ENCODE measurements around the gene TNFRSF18.
"Not testable (repeated sequence)": the region's sequence is repeated elsewhere in the genome, so short reads cannot be mapped to it uniquely, and the experiment has no call there.

The TNFRSF18 gene, protein sequence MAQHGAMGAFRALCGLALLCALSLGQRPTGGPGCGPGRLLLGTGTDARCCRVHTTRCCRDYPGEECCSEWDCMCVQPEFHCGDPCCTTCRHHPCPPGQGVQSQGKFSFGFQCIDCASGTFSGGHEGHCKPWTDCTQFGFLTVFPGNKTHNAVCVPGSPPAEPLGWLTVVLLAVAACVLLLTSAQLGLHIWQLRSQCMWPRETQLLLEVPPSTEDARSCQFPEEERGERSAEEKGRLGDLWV

DNA sequence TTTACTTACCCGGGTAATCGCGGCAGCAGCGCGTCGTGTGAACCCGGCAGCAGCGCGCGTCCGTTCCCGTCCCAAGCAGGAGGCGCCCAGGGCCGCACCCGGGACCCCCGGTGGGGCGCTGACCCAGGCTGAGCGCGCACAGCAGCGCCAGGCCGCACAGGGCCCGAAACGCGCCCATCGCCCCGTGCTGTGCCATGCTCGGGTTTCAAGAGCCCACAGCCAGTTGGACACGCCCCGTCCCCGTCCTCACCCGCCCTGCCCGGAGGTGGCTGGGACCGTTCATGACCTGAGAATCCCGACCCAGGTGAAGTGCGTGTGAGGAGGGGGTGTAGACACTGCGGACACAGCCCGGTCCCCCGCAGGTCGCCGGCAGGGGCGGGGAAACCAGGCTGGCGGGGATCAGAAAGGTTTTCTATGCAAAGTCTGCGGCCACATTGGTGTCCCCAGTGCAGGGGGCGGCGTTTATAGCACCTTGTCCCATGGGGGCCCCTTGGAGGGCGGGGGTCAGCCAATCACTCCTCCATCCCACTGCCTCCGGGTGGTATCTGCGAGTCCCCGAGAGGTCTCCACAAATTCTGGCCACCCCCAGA lies at the start of gene TNFRSF18:
TSS of gene TNFRSF18 (minus strand) at position 217 of the 590 bp plus-strand sequence. CDS start at position 196, 21 bp downstream.
- peaks cover 8% of the 10 kb centered on the region for H3K27me3 Mint-ChIP-seq
- H3K4me1 Mint-ChIP-seq, result peaks cover 63% of the 10 kb centered on the region
- peaks cover 6% of the 10 kb centered on the region for H3K36me3 Mint-ChIP-seq
- no peaks in the 10 kb centered on the region for H3K9me3 Mint-ChIP-seq
- peak within 1 kb of the TSS; percentile 84 for H3K4me3 Mint-ChIP-seq
- peak within 1 kb of the TSS; percentile 90 for H3K27ac Mint-ChIP-seq
- ATAC-seq, result peak; percentile 50

- ATAC-seq, result no peak
- H3K27ac Mint-ChIP-seq, result no peak overlapping the region
- no peak overlapping the region for H3K4me3 Mint-ChIP-seq
- no peaks in the 10 kb centered on the region for H3K9me3 Mint-ChIP-seq
- H3K36me3 Mint-ChIP-seq, result peaks cover 71% of the 10 kb centered on the region
- H3K27me3 Mint-ChIP-seq, result no peaks in the 10 kb centered on the region
- H3K4me1 Mint-ChIP-seq, result peaks cover 43% of the 10 kb centered on the region
Observed at GRCh38 chr1:1255611-1256010, 49.2 kb upstream of the TNFRSF18 start.

DNA sequence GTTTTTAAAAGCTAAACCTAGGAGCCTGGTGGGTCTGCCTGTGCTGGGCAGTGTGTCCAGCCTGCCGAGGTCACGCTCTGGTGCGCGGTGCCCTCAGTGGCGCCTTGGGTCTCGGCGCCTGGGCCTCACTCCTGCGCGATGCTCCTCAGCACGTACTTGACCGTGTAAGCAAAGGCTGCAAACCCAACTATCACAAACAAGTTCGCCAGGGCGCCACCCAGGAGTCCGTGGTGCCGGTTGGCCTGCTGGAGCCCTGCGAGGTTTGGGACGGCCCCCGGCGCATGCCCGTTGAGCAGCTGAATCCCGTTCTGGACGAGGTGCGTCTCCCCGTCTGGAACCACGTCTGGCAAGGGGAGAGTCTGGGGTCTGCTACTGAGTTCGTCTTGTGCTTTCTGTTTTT lies 48.7 kb upstream of the TNFRSF18 start:
- Mint-ChIP-seq H3K36me3 (peaks cover 67% of the 10 kb centered on the region), H3K27me3 (no peaks in the 10 kb centered on the region), H3K27ac (no peak overlapping the region), H3K4me1 (peaks cover 42% of the 10 kb centered on the region), H3K4me3 (no peak overlapping the region), H3K9me3 (no peaks in the 10 kb centered on the region)
- no peak for ATAC-seq

DNA sequence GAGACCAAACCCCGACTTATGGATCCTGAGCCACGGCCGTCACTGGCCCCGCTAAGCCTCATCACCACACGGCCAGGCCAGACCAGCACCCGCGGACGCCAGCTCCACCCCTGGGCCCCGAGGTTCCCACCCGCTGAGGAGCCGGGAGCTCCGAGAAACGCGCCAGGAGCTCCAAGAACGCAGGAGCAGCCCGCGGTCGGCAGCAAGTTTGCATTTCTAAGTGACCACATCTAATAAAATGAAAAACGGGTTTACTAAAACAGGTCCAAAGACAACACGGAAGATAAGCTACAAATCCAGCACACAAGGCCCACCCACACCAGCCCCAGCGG lies 48.2 kb upstream of the TNFRSF18 start:
- Mint-ChIP-seq H3K9me3 (no peaks in the 10 kb centered on the region), H3K27me3 (no peaks in the 10 kb centered on the region), H3K27ac (no peak overlapping the region), H3K36me3 (peaks cover 62% of the 10 kb centered on the region), H3K4me3 (no peak overlapping the region), H3K4me1 (peaks cover 42% of the 10 kb centered on the region)
- ATAC-seq, result no peak

- Mint-ChIP-seq H3K27ac (no peak overlapping the region), H3K4me1 (peaks cover 43% of the 10 kb centered on the region), H3K27me3 (no peaks in the 10 kb centered on the region), H3K9me3 (no peaks in the 10 kb centered on the region), H3K36me3 (peaks cover 57% of the 10 kb centered on the region), H3K4me3 (no peak overlapping the region)
- no peak for ATAC-seq
Observed at GRCh38 chr1:1253972-1254666, 47.7 kb upstream of the TNFRSF18 start.

DNA sequence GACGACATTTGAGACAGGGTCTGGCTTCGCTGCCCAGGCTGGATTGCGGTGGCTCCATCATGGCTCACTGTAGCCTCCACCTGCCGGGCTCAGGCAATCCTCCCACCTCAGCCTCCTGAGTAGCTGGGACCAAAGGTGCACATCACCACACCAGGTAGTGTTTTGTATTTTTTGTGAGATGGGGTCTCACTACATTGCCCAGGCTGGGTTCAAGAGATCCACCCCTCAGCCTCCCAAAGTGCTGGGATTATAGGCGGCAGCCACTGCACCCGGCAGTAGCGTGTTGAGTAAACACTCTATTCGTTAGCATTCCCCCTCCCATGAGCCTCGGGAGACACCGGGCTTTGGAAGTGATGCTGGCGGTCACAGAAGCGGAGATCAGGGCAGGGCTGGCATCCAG lies 46.9 kb upstream of the TNFRSF18 start:
- H3K27ac Mint-ChIP-seq, result peak overlapping the region; percentile 46
- no peaks in the 10 kb centered on the region for H3K27me3 Mint-ChIP-seq
- peaks cover 53% of the 10 kb centered on the region for H3K36me3 Mint-ChIP-seq
- peaks cover 38% of the 10 kb centered on the region for H3K4me1 Mint-ChIP-seq
- no peak for ATAC-seq
- H3K9me3 Mint-ChIP-seq, result no peaks in the 10 kb centered on the region
- H3K4me3 Mint-ChIP-seq, result no peak overlapping the region

DNA sequence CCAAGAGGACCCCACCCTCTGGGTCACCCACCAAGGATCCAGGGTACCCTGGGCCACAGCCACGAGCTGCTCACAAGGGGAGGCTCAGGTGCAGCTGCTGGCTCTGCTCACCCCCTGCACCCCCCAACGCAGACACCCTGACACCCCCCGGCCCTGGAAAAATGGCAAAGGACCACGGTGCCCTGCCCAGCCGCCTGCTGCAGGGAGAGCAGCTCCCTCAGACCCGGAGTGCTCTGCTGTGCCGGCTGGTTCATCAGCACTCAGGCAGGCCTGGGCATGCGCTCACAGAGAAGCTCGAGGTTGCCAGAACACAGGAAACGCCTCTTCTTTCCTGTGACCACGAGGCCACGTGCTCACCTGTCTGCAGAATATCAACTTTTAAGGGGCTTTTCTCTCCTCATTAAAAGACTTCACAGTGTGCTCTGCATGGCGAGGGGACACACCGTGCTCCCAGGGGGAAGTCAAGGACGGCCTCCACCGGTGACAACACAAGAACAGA lies 44.4 kb upstream of the TNFRSF18 start:
- no peaks in the 10 kb centered on the region for H3K9me3 Mint-ChIP-seq
- no peaks in the 10 kb centered on the region for H3K27me3 Mint-ChIP-seq
- H3K4me3 Mint-ChIP-seq, result peak overlapping the region; percentile 32
- ATAC-seq, result peak; percentile 94
- H3K36me3 Mint-ChIP-seq, result peaks cover 37% of the 10 kb centered on the region
- peak overlapping the region; percentile 85 for H3K27ac Mint-ChIP-seq
- peaks cover 29% of the 10 kb centered on the region for H3K4me1 Mint-ChIP-seq

- not testable (repeated sequence) for ATAC-seq, H3K9me3 Mint-ChIP-seq, H3K27ac Mint-ChIP-seq, H3K27me3 Mint-ChIP-seq, H3K4me3 Mint-ChIP-seq
- Mint-ChIP-seq H3K36me3 (peaks cover 14% of the 10 kb centered on the region), H3K4me1 (peaks cover 26% of the 10 kb centered on the region)
Observed at GRCh38 chr1:1248009-1248913, 41.9 kb upstream of the TNFRSF18 start.

DNA sequence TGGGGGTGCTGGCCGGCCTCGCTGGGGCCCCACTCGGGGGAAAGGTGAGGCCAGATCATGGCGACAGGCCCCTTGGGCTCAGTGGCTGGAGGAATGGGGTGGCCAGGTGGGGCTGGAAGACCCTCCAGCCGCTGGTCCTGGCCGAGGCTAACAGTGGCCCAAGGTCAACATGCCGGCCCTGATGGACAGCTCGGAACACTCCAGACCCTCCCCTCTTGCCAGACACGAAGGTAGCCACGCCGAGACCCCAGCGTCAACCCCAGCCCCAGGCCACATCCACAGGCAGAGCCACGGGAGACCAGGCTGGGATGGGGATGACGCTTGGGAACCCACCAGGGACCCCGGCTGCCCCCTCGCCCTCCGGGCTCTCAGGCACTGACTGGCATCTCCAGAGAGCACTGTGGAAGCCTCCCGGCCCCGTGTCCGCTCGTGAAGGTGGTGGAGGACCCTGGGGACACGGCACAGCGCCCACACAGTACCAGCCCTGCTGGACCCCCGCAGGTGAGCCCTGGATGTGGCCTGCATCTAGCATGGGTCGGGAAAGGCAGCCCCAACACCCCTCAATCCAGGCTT lies 41.0 kb upstream of the TNFRSF18 start:
- H3K27ac Mint-ChIP-seq, result no peak overlapping the region
- peaks cover 19% of the 10 kb centered on the region for H3K4me1 Mint-ChIP-seq
- H3K4me3 Mint-ChIP-seq, result no peak overlapping the region

GRCh38 chr1:1246577-1247340 lies 40.4 kb upstream of the TNFRSF18 start, which contains the start of gene C1QTNF12:
Gene C1QTNF12 (minus strand): TSS chr1:1246722. CDS start chr1:1246690, 32 bp downstream.
- no peaks in the 10 kb centered on the region for H3K9me3 Mint-ChIP-seq
- no peaks in the 10 kb centered on the region for H3K36me3 Mint-ChIP-seq
- peaks cover 19% of the 10 kb centered on the region for H3K4me1 Mint-ChIP-seq
- no peak for ATAC-seq
- no peak within 1 kb of the TSS for H3K4me3 Mint-ChIP-seq
- H3K27ac Mint-ChIP-seq, result no peak within 1 kb of the TSS
- H3K27me3 Mint-ChIP-seq, result peaks cover 15% of the 10 kb centered on the region

More for the DNA sequence above, 41.0 kb upstream of the TNFRSF18 start:
- H3K9me3 Mint-ChIP-seq, result no peaks in the 10 kb centered on the region
- peaks cover 8% of the 10 kb centered on the region for H3K27me3 Mint-ChIP-seq
- ATAC-seq, result no peak
- H3K36me3 Mint-ChIP-seq, result peaks cover 6% of the 10 kb centered on the region

DNA sequence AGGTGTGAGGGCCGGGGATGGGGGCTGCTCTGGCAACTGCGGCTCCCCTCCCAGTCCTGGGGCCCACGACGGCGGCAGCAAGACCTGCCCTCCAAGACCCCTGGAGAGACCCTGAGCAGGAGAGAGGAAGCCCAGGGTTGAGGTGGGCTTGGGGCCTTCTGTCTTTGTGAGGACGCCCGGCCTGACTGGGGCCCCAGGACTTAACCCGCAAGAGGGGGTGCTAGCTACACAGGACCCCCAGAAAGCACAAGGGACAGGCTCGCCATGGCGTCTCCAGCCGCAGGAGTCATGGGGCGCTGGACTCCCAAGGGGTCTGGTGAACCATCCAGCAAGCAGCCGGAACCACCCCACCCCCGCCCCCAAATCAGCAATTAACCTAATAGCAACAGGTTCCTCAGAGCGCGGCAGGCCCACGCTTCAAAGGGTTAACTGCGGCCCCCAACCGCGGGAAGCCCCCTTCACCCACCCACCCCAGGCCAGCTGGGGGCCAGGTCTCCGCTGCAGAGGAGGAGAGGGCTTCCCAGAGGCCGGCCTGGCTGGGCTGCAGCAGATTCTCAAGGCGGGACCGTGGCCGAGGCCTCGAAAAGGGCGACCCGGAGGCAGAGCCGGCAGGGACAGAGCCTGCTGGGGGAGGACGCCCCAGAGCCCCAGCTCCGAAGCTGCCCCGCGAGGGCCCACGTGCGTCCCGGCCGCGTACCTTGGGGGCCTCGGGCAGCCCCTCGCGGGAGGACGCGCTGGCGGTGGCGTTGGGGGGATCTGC lies 39.6 kb upstream of the TNFRSF18 start:
- H3K27me3 Mint-ChIP-seq, result peaks cover 23% of the 10 kb centered on the region
- ATAC-seq, result no peak
- no peaks in the 10 kb centered on the region for H3K9me3 Mint-ChIP-seq
- H3K4me3 Mint-ChIP-seq, result no peak overlapping the region
- no peaks in the 10 kb centered on the region for H3K36me3 Mint-ChIP-seq
- no peak overlapping the region for H3K27ac Mint-ChIP-seq
- H3K4me1 Mint-ChIP-seq, result peaks cover 16% of the 10 kb centered on the region

GRCh38 chr1:1245178-1245816 lies 38.9 kb upstream of the TNFRSF18 start:
- ATAC-seq, result no peak
- no peak overlapping the region for H3K4me3 Mint-ChIP-seq
- no peak overlapping the region for H3K27ac Mint-ChIP-seq
- peaks cover 14% of the 10 kb centered on the region for H3K4me1 Mint-ChIP-seq
- H3K27me3 Mint-ChIP-seq, result peaks cover 30% of the 10 kb centered on the region
- H3K36me3 Mint-ChIP-seq, result no peaks in the 10 kb centered on the region
- H3K9me3 Mint-ChIP-seq, result no peaks in the 10 kb centered on the region

GRCh38 chr1:1244192-1244811 lies 37.9 kb upstream of the TNFRSF18 start:
- Mint-ChIP-seq H3K27me3 (peaks cover 37% of the 10 kb centered on the region), H3K27ac (no peak overlapping the region), H3K36me3 (no peaks in the 10 kb centered on the region), H3K4me3 (no peak overlapping the region), H3K4me1 (peaks cover 4% of the 10 kb centered on the region), H3K9me3 (no peaks in the 10 kb centered on the region)
- ATAC-seq, result no peak
